LNCaP clone FGC (cell line): Measurements from ENCODE around the gene ATP2B1.

Experiments
- DNase-seq: peaks from one replicate; pipeline ENCODE4 v3.0.0-alpha.2; 2011; ENCODE audit warnings: low read depth
- H3K4me3 ChIP-seq: 2 replicates; pipeline ENCODE4 v1.5.1; 2011; ENCODE audit warnings: mild to moderate bottlenecking, low read depth, low read length, control low read depth
- CTCF ChIP-seq: IDR thresholded peaks from 2 replicates; pipeline ENCODE4 v1.5.1; 2012; ENCODE audit warnings: mild to moderate bottlenecking; ENCODE audit not compliant: control insufficient read depth, insufficient read depth; ENCODE audit errors: extremely low read depth

The ATP2B1 gene

DNA sequence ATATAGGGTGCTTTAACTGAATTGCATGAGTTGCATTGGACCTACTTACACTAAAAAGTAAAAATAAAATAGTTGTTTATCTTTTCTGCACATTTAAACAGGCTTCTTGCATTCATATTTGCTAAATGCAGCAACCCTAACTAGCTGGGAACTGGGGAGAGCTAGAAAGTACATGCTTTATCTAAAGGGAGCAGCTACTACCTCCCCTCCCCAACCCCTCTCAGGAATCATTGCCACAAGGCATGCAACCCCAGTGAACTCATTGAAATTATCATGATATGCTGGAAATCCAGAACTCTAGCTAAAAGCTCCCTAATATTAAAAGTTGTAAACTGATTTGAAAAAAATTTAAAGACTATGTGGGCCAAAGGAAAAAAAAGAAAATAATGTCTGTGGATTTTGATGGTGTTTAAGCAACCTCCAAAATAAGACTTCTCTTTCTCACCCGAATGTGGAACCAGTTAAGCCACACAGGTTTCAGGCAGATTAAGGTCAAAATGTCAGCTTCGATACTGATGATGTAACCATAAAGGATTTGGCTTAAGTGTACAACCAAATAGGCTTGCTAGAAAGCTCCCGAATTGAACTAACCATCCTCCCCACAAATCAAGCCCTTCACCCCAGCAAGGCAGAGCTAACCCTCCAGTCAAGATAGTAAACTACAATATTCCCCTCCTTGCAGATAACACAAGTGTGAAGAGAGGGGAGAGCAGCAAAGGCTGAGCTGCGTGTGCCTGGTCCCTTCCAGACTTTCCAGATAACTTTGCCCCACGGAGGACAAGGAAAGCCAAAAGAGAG, 169.0 kb downstream of the ATP2B1 start:
- no peak for TF ChIP-seq CTCF
- no peak for DNase-seq
- no peak overlapping the region for H3K4me3 ChIP-seq

DNA sequence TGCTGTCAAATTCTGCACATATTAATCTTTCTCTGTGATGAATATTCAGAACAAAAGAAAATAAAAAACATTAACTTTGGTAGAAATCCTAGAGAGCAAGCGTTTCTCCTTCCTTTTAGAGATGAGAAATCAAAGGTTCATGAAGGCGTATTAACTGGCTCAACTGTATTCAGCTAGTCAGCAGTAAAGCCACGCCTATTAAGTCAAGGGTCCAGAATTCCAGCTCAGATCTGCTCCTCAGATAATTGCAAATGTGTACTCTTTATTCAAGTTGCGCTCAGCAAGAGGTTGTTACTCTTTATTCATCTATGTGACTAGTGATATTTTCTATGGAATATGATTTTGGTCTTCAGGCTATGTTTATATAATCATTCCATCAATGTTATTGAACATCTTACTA, 169.7 kb downstream of the ATP2B1 start:
- no peak for TF ChIP-seq CTCF

More for the DNA sequence above, 169.7 kb downstream of the ATP2B1 start:
- no peak overlapping the region for H3K4me3 ChIP-seq
- no peak for DNase-seq
